ENCODE data around the gene LY6G5C. TPM values are rescaled to one million over a fixed set of nuclear protein-coding genes. Genes with fewer than 3 reads are reported as not detected.

LY6G5C gene
- total RNA-seq, 1 experiment from 2014 or later = not detected

DNA sequence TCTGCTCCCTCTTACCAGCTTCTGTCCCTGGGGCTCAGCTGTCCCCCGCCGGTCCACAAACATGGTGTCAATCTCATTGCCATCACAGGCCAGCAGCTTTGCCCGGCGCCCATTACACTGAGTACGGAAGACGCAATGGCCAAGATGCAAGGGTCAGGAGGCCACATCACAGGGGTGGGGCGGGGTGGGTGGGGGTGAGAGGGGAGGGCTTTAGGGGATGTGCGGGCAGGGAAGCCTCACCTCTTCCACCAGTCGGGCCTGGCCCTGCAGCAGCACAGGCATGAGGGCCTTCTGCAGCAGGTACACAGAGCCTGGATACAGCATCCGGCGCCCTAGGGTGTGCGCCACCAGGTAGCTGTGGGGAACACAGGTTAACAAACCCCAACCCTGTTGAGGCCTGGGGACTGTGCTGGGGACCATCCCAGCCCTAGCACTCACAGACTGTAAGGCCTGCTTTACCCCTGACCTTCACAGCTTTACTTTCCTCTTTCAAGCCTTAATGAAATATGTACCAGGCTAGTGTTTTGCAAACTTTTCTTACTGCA lies 10.8 kb upstream of the LY6G5C start:
- no peak for DNase-seq (ENCODE audit: low read depth)

DNA sequence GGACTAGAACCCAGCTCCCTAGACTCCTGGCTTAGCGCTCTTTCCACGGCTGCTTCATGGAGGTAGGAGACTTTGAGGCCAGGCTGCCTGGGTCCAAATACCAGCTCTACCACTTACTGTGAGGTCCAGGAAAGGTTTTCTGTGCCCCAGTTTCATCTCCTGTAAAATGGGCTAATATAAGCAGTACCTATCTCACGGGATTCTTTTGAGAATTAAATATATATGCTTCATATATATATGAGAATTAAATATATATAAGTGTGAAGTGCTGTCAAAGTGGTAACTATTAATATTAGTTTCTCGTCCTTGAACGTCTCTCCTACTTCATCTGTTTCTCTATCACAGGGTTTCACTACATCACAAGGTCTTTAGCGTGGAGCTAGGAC lies 10.2 kb upstream of the LY6G5C start:
- no peak for DNase-seq (ENCODE audit: low read depth)

DNA sequence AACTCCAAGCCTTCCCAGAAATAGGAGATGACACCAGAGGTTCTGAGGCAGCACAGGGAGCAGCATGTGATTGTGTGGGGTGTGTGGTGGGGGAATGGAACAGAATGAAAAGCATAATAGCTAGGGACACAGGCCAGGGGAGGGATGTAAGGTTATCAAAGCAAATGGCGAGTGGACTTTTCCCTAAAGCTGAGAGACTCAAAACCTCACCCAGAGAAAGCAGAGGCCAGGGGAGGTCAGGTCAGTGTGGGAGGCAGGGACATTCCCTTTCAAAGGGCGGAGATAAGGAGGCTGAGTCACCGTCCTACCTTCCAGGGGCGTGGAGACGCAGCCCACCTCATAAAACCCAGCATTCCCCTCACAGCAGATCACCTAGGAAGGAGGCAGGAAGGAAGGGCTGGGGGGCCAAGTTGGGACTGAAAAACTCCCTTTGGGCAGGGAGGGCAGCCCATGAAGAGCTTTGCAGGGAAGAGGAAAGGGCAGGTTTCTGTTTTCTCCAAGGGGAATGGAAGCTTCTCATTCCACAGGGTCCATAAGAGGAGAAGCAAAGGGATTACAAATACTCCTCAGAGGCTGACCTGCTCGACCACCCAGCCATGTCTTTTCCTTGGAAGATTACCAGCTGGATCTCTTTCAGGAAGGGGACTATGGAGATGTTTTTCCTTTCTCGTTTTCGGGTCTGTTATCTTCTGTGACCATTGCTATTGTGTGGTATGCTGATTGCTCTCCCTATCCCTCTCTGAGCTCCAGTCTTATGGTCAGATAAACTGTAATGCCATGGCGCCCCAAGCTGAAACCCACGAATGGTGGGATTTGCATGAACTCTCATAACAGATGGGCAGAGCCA lies 9.6 kb upstream of the LY6G5C start:
- DNase-seq (ENCODE audit: low read depth) = peak; percentile 58

DNA sequence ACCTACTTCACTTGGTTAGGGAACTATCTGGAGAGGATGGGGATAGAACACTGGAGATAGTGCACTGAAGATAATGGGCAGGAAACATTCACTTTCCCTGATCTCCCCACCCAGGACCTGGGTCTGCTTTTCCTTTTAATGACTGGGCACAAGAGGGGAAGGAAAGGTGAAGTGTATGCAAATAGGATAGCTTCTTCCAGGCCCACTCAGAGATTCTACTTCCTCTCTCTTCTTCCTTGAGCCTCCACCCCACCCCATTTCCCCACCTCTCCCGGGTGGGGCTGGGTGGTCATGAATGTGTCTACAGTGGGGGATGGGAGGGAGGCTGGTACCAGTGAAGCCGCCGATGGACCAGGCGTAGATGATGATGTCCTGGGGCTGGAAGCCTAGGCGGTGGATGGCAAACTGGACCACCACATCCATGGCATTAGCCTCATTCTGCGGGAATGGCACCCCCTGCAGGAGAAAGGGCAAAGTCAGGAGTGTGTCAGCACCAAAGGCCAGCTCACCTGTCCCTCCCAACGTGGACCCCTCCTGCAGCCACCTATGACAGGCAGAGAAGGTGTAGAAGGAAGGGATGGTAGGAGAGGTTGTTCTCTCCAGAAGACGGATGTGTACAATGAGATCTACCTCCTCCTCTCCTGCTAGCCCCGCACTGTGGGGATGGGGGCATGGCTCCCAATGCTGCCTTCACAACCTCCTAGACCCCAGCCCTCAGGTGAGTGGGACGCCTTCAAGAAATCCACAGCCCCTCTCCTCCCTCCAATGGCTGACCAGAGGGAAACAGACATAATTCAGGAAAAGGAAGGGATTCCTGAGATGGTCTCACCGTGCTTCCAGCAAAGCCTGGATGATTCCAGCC lies 8.6 kb upstream of the LY6G5C start:
- DNase-seq (ENCODE audit: low read depth) = no peak

DNA sequence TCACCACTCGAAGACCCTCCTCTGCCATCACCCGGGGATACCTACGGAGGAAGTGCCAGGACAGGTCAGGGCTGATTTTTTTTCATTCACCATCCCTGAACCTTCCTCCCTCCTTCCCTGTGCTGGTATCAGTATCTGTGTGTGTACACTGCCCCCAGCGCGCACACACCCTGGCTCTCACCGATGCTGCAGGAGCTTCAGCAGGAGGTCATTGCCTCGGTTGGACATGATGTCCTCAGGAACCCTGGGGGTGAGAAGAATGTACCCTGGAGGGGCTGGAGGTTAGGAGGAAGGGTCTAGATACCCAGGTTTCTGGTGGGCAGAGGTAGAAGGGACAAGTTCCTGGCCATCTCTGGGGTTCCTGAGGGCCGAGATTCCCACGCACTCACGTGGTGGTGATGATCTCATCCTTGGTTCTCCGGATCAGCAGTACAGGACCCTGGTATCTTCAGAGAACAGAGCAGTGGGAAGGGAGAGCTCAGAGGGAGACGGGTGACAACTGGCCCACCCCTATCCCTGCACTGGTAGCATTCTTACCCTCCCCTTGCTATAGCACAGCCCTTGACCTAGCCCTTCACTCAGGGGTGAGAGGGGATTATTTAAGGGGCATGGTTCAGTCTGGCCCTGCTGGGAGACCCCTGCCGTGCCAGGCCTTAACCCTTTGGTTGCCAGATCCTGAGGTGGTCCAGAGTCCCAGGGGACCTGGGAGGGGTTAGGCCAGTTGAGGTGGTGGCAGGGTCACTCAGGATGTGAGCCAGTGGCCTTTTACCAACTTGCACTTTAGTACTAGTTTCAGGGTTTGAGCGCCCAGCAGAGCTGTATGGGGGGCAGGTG lies 7.2 kb upstream of the LY6G5C start:
- no peak for DNase-seq (ENCODE audit: low read depth)

DNA sequence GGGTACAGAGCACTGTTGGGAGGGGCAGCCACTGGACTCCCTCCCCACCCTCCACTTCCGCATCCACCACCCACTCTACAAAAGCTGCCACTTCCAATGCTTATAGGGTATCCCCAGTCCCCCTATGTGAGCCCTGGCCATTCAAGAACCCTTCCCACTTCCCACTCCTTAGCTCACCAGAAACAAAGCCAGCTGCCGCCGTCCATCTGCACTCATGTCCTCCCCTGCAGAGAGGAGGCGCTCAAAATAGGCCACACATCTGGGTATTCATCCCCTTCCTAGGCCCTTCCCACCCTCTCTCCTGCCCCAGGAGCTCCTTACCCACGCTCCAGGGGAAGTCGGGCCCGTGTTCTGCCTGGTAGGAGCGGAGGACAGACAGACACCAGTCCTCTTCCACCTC lies 6.5 kb upstream of the LY6G5C start:
- no peak for DNase-seq (ENCODE audit: low read depth)

DNA sequence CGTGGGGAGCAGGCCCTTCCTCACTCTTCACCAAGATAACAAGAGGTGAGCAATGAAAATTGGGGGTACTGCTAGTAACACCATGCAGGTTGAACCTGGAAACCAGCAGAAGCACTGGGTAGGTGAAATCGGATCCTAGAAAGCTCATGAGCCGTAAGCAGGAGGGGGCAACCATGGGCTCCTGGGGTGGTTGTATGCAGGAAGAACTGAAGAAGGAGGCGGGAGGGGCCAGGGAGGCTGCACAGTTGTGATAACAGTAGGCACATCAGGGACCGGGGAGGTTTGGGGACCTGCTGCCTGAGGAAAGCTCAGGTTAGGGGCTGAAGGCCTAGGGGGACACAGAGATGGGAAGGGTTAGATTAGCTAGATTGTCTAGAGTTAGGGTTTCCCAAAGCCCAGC lies 5.6 kb upstream of the LY6G5C start:
- DNase-seq (ENCODE audit: low read depth) = no peak

DNA sequence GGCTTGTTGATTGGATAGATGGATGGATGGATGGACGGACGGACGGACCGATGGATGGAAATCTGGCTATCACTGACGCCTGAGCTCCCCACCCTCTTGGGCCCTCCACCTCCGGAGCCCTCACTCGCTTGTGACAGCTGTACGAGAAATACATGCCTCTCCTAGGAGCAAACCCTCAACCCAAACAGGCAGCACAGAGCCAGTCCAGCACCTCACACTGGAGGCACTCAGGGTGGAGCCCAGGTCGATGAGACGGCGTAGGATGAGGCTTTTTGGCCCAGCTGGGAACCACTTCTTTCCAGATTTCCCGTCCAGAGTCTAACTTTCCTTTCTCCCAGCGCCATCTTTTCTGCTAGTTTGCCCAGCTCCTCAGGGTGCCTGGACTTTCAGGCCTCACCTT lies 2.7 kb upstream of the LY6G5C start:
- no peak for DNase-seq (ENCODE audit: low read depth)

DNA sequence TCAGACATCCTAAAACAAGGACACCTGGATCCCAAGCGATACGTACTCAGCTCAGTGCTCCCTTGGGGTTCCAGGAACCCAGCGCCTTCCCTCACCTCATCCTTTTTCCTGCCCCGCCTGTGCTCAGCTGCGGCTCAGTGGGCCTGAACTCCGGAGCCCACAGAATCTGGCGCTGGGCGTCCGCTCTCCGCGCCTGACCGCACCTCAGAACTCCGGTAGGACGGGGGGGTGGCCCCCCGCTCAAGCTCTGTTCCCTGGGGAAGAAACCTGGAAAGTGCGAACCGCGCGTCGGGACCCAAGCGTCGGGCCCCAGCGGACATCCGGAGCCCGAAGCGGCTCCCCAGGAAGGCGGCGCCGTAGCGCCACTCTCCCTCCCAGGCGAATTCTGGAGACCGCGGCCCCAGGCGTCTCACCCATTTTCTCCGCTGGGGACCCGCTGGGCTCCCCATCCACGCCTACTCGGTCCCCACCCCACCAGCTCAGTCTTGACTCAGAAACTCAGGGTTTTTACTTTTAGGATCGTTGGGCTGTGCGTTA lies 336 bp upstream of the LY6G5C start:
- DNase-seq (ENCODE audit: low read depth) = peak; percentile 49

DNA sequence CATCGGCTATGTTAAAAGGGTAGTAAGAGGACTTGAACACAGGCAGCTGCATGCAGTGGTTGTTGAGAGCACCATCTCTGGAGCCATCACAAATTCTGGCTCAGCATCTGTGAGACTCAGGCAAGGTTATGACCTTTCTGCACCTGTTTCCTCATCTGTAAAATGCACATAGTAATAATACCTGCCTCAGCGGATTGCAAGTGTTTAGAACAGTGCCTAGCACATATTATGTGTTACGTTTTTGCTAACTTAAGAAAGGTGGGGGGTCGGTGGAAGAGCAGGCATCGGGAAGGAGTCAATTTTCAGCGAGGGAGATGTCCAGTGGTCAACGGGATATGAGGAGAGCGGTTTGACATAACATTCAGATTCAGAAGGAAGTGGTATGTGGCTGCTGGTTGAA lies 2.9 kb downstream of the LY6G5C start:
- DNase-seq (ENCODE audit: low read depth) = no peak

DNA sequence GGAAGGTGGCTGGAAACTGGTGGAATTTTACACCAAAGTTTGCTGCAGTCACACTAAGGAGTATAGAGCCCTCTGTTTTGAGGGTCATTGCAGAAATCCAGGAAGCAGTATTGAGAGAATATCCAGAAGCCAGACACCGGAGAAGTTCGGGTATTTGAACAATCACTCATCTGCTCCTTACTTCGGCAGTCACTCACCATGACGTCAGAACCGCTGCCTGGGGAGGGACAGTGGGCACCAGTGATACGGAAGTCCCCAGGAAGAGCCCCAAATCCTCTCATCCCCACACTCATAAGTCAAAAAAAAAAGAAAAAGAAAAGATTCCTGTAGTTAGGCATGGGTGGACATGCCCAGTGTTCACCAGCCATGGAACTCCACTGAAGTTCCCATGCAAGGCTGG lies 4.0 kb downstream of the LY6G5C start:
- DNase-seq (ENCODE audit: low read depth) = no peak

DNA sequence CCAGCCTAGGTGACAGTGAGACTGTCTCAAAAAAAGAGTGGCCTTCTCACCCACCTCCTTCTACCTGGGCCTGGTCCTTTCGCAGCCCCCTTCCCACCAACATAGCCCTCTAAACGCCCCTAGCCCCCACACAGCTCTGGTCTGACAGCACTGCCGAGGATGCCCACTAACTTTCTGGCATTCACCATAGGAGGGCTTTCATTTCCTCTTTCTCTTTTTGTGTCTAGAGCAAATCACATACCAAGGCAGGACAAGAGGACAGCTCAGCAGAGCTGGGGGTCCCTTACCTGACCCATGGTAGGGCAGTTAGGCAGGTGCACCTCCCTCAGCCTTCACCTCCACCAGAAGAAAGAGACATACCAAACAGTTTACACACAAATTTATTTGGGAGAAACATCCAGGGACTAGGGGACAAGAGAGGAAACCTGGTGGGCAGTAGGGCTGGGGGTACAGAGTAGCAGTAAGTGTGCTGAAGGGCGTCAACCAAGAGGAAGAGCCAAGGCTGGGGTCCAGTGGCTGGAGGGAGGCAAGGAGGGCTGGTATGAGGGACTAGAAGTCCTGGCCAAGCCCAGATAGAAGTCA lies 4.5 kb downstream of the LY6G5C start:
- DNase-seq (ENCODE audit: low read depth) = no peak

DNA sequence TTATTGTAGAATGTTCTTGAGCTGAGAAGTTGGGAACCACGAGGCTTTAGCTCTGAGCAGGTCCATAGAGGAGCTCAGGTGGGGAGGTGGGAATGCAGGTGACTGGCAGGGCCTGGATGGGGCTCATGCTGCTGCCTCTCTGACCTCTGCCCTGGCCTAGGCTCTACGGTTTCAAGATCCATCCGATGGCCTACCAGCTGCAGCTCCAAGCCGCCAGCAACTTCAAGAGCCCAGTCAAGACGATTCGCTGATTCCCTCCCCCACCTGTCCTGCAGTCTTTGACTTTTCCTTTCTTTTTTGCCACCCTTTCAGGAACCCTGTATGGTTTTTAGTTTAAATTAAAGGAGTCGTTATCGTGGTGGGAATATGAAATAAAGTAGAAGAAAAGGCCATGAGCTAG lies 11.2 kb downstream of the LY6G5C start, which contains the start of gene LY6G5B:
TSS of gene LY6G5B (plus strand) at position 301 of the 400 bp plus-strand sequence. CDS start 975 bp downstream, outside the sequence.
- DNase-seq (ENCODE audit: low read depth) = no peak

DNA sequence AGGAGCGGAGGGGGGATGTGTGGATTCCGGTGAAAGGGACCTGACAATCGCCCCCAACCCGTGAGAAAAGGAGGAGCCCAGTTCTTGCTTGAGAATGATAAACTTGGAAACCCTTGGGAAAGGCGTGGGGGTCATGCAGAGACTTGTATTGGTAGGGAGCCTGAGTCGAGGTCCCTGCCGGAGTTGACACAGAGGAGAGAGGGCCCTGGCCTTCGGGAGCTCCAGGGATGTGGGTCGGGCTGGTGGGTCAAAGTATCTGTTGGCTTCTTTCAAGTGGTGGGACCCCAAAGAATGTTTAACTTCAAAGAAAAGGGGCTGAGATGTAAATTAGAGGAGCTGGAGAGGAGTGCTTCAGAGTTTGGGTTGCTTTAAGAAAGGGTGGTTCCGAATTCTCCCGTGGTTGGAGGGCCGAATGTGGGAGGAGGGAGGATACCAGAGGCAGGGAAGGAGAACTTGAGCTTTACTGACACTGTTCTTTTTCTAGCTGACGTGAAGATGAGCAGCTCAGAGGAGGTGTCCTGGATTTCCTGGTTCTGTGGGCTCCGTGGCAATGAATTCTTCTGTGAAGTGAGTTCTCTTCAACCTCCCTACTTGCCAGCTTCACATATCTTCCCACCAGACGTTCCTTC lies 14.4 kb downstream of the LY6G5C start:
- DNase-seq (ENCODE audit: low read depth) = no peak

DNA sequence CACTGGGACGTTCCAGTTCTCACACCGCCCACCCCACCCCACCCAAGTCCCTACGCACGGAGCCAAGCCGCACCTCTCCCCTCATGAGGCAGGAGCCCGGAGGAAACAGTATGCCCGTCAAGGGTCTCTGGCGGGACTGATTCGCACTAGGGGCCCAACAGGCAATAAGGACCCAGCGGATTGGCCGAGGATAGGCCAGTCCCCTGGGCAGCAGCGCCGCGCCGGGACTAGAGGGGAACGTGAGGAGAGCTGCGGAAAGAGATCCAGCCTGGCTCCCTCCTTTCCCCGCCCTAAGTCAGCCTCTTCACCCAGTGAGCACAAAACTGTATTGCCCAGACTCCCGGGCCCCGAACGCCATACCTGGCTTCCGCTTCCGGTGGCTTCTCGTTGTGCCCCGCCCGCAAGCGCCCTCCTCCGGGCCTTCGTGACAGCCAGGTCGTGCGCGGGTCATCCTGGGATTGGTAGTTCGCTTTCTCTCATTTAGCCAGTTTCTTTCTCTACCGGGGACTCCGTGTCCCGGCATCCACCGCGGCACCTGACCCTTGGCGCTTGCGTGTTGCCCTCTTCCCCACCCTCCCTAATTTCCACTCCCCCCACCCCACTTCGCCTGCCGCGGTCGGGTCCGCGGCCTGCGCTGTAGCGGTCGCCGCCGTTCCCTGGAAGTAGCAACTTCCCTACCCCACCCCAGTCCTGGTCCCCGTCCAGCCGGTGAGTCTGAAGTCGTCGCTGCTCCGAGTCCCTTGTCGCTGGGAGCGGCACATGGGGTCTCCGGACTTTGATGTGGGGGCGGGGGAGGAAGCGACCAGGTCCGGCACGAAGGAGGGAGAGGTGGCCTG lies 15.1 kb downstream of the LY6G5C start, which contains the start of gene CSNK2B:
TSS of gene CSNK2B (plus strand) at position 580 of the 836 bp plus-strand sequence. CDS start 752 bp downstream, outside the sequence.
- peak; percentile 99 for DNase-seq (ENCODE audit: low read depth)

DNA sequence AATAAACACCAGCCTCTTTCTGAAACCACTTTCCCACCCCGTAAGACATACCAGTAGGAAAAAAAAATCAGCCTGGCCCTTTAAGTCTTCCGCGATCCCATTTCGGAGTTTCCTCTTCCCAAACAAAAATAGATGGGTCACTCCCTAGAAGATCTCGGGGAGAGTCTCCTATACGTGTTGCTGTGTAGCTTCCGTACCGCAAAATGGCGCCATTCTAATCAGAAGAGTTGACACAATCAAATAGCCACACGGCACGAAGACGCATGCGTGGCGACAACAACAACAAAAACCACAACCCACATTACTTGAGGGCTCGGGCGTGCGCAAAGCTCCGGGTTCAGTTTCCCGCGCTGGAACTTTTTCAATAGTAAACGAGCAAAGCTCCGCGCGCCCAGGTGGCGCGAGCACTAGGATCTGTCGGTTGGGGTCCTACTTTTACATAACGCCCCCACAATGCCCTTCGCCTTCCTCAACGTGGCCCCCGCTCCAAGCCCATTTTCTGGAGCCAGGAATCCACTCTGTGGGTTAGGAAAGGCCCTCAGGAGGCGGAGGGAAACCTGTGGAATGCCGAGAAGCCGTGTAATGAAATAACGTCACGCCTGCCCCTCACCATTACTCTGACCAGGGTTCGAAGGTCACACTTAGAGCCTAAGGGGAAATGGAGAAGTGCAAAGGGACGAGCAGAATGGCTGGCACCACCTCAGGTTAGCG lies 15.9 kb downstream of the LY6G5C start, which contains the start of gene GPANK1:
TSS of gene GPANK1 (minus strand) at position 208 of the 711 bp plus-strand sequence. CDS start 519 bp downstream, outside the sequence.
- peak; percentile 95 for DNase-seq (ENCODE audit: low read depth)

DNA sequence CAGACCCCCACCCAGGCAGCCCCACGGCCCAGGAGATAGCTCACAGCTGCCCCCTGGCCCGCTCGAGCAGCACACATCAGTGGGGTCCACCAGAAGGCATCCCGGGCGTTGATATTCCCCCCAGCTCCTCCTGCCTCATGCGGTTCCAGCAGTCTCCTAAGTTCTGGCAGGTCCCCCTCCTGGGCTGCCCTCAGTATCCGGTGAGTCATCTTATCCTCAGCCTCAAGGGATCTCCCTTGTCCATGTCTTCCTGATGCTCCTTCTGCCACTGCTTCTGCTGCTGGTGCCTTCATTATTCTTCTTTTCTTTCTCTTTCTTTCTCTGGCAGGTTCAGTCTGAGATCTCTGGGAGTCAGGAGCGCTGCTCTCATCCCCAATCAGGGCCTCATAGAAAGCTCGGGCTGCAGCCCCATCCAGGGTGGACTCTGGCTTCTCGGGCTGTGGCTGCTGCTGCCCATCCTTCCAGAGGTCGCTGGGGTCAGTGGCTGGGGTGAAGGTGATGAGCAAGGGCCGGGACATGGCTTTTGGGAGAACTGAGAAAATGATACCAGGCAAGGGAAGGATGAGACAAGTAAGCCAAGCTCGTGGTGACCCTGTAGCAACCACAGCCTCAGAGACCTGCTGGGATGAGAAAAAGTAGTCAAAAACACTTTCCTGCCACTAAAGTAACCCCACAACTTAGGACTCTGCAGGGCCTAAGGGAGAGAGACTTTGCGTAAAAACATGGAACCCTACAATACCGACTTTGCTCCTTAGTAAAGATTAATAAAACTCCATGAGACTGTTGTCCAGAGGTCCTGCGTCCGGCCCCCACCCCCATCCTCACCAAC lies 16.7 kb downstream of the LY6G5C start:
- peak; percentile 92 for DNase-seq (ENCODE audit: low read depth)
